Endothelial cell (in vitro differentiated cells): Measurements from ENCODE around the gene CLIC6. TPM values are rescaled to one million over a fixed set of nuclear protein-coding genes. Genes with fewer than 3 reads are reported as not detected.

Experiments used
- DNase-seq: peaks from one replicate; pipeline ENCODE4 v3.0.0; 2021; ENCODE audit warnings: low spot score
- H3K27ac Mint-ChIP-seq: one replicate; pipeline ENCODE4 v1.8.0; 2021; ENCODE audit warnings: mixed read lengths, inconsistent platforms; ENCODE audit not compliant: unreplicated experiment
- H3K27me3 Mint-ChIP-seq: one replicate; pipeline ENCODE4 v1.8.0; 2021; ENCODE audit warnings: mild to moderate bottlenecking, moderate library complexity, mixed read lengths, inconsistent platforms; ENCODE audit not compliant: unreplicated experiment
- H3K36me3 Mint-ChIP-seq: one replicate; pipeline ENCODE4 v1.8.0; 2021; ENCODE audit warnings: mild to moderate bottlenecking, low read depth, mixed read lengths, inconsistent platforms; ENCODE audit not compliant: unreplicated experiment
- H3K4me1 Mint-ChIP-seq: one replicate; pipeline ENCODE4 v1.8.0; 2021; ENCODE audit warnings: mild to moderate bottlenecking, mixed read lengths, inconsistent platforms; ENCODE audit not compliant: unreplicated experiment
- H3K4me3 Mint-ChIP-seq: one replicate; pipeline ENCODE4 v1.8.0; 2021; ENCODE audit warnings: mild to moderate bottlenecking, mixed read lengths, inconsistent platforms; ENCODE audit not compliant: unreplicated experiment
- H3K9me3 Mint-ChIP-seq: one replicate; pipeline ENCODE4 v1.8.0; 2021; ENCODE audit warnings: mixed read lengths, inconsistent platforms; ENCODE audit not compliant: unreplicated experiment
- CTCF ChIP-seq: fragments of 200-600 bp; sonication (generic); IDR thresholded peaks from one replicate; pipeline ENCODE4 v1.5.0; 2021; ENCODE audit warnings: antibody characterized with exemption; ENCODE audit not compliant: unreplicated experiment
- total RNA-seq: library from RNA; stranded (reverse); fragmentation: NEBNext Ultra II Directional; extraction: Animal tissue kit (Norgen Biotek cat#: 25700); gene quantifications from one replicate; pipeline ENCODE4 v1.2.1, GENCODE V29; 2021; ENCODE audit not compliant: unreplicated experiment

The CLIC6 gene
- total RNA-seq, 1 donor from 2014 or later: 5.4 TPM

- peaks cover 5% of the 10 kb centered on the region for H3K27me3 Mint-ChIP-seq
Observed at GRCh38 chr21:34698270-34699015, 29.6 kb downstream of the CLIC6 start.

GRCh38 chr21:34700605-34701004, 31.8 kb downstream of the CLIC6 start:
- H3K9me3 Mint-ChIP-seq: no peaks in the 10 kb centered on the region
- peaks cover 4% of the 10 kb centered on the region for H3K36me3 Mint-ChIP-seq
- H3K4me1 Mint-ChIP-seq: peaks cover 11% of the 10 kb centered on the region
- H3K27me3 Mint-ChIP-seq: peaks cover 4% of the 10 kb centered on the region
- no peak for TF ChIP-seq CTCF
- DNase-seq: no peak
- no peak overlapping the region for H3K4me3 Mint-ChIP-seq
- H3K27ac Mint-ChIP-seq: no peak overlapping the region

More at GRCh38 chr21:34698270-34699015, 29.6 kb downstream of the CLIC6 start:
- TF ChIP-seq CTCF: no peak
- no peak for DNase-seq
- Mint-ChIP-seq H3K36me3 (peaks cover 4% of the 10 kb centered on the region), H3K9me3 (no peaks in the 10 kb centered on the region), H3K27ac (no peak overlapping the region), H3K4me3 (no peak overlapping the region), H3K4me1 (peaks cover 7% of the 10 kb centered on the region)

DNA sequence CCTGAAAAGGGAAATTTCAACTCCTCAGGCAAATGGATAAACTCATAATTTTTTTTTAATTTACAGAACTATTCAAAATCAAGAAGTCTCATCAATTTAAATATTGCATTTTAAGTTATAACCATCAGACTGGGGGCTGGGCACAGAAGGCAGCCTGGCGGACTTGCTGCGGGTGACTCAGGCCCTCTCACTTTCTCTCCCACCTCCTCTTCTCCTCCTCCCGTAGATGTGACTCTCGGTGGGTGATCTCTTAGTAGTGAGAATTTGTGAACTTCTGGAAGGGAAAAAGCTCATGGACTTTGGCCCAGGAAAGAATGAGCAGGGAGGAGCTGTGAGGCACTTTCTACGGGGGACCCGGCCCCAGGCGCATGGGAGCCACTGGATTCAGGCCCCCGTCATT, 32.9 kb downstream of the CLIC6 start:
- H3K4me3 Mint-ChIP-seq: no peak overlapping the region
- H3K27ac Mint-ChIP-seq: no peak overlapping the region

DNA sequence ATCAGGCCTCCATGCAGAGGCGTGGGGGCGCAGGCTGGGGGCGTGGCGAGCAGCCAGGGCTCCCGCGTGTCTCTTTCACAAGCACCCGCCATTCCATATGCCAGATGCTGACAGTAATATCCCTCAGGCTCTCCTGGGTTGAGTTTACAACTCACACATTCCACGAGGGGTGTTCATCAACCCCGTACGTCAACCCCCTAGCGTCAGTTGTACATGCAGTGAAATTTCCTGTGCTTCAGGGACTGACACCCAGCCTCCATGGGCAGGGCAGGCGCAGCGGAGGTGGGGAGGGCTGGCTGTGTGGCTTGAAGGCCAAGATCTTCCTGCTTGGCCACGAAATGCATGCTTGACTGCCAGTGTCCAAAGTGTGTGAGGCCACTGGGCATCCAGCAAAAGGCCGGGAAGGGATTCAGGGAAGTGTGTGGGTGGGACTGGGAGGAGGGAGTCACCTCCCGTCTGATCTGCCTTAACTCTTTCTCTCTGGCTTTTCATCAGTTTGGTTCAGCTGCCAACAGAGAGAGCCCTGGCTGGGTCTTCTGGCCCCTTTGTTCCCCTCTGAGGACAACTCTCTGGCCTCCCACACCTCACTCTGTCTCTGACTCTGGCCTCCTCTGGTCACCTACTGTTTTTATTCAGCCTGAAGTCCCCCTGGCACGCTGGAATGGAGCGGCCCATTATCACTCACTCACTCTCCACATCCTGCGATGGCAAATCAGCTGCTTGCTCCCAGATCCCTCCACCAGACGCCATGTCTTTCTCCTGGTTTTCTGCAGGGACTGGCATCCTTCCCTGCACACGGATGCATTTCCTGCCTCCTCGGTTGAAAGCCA, 33.8 kb downstream of the CLIC6 start:
- no peaks in the 10 kb centered on the region for H3K9me3 Mint-ChIP-seq
- TF ChIP-seq CTCF: no peak
- no peak overlapping the region for H3K27ac Mint-ChIP-seq
- peaks cover 10% of the 10 kb centered on the region for H3K36me3 Mint-ChIP-seq
- H3K4me3 Mint-ChIP-seq: no peak overlapping the region
- peaks cover 24% of the 10 kb centered on the region for H3K4me1 Mint-ChIP-seq
- peaks cover 6% of the 10 kb centered on the region for H3K27me3 Mint-ChIP-seq
- no peak for DNase-seq

More for the DNA sequence above, 32.9 kb downstream of the CLIC6 start:
- H3K27me3 Mint-ChIP-seq: peaks cover 4% of the 10 kb centered on the region
- DNase-seq: no peak
- TF ChIP-seq CTCF: no peak
- no peaks in the 10 kb centered on the region for H3K9me3 Mint-ChIP-seq
- peaks cover 10% of the 10 kb centered on the region for H3K36me3 Mint-ChIP-seq
- H3K4me1 Mint-ChIP-seq: peaks cover 20% of the 10 kb centered on the region

- Mint-ChIP-seq H3K9me3 (no peaks in the 10 kb centered on the region), H3K36me3 (peaks cover 10% of the 10 kb centered on the region), H3K4me3 (no peak overlapping the region), H3K27me3 (peaks cover 6% of the 10 kb centered on the region), H3K27ac (no peak overlapping the region), H3K4me1 (peaks cover 31% of the 10 kb centered on the region)
- no peak for DNase-seq
- no peak for TF ChIP-seq CTCF
Observed at GRCh38 chr21:34703571-34703970, 34.8 kb downstream of the CLIC6 start.
